ENCODE measurements around the gene ZDHHC22. TPM values are rescaled to one million over a fixed set of nuclear protein-coding genes. Genes with fewer than 3 reads are reported as not detected.

Gene ZDHHC22
- total RNA-seq, 1 donor from 2014 or later, result 77.3 TPM

DNA sequence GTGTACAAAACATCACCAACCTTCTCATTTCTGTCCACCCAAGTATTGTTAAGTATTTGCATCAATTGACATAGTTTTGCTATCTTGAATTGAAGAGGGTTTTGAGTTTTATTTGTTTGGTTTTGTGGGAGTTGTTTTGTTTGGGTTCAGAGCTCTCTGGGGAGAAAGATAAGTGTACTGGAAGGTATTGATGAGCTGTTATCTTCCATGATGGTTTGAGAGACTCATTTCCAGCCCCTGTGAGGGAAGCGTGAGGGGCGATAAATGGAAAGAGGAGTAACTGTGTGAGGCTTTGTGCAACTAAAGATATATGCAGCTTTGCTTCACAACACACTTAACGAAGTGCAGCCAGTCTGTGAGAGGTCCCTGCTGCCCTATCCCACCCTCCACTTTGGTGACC is 59.2 kb downstream of the ZDHHC22 start:
- DNase-seq, result no peak
- H3K4me1 Mint-ChIP-seq (ENCODE audit: low read depth, unreplicated experiment), result peaks cover 8% of the 10 kb centered on the region
- H3K36me3 Mint-ChIP-seq (ENCODE audit: unreplicated experiment), result peaks cover 8% of the 10 kb centered on the region
- no peak overlapping the region for H3K4me3 Mint-ChIP-seq (ENCODE audit: unreplicated experiment)
- TF ChIP-seq, protein P1, sequence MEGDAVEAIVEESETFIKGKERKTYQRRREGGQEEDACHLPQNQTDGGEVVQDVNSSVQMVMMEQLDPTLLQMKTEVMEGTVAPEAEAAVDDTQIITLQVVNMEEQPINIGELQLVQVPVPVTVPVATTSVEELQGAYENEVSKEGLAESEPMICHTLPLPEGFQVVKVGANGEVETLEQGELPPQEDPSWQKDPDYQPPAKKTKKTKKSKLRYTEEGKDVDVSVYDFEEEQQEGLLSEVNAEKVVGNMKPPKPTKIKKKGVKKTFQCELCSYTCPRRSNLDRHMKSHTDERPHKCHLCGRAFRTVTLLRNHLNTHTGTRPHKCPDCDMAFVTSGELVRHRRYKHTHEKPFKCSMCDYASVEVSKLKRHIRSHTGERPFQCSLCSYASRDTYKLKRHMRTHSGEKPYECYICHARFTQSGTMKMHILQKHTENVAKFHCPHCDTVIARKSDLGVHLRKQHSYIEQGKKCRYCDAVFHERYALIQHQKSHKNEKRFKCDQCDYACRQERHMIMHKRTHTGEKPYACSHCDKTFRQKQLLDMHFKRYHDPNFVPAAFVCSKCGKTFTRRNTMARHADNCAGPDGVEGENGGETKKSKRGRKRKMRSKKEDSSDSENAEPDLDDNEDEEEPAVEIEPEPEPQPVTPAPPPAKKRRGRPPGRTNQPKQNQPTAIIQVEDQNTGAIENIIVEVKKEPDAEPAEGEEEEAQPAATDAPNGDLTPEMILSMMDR (IDR thresholded peaks at IDR 0.05; ENCODE audit: partially characterized antibody, unreplicated experiment), result no peak
- H3K27me3 Mint-ChIP-seq (ENCODE audit: unreplicated experiment), result peaks cover 2% of the 10 kb centered on the region
- H3K27ac Mint-ChIP-seq (ENCODE audit: unreplicated experiment), result no peak overlapping the region
- H3K9me3 Mint-ChIP-seq (ENCODE audit: unreplicated experiment), result no peaks in the 10 kb centered on the region

Other genes with a start within 250 kb of the ZDHHC22 start
- 23.3 TPM for gene IRF2BPL, start 113.1 kb downstream of the ZDHHC22 start, total RNA-seq (ENCODE audit: unreplicated experiment)
- gene CIPC, start 43.5 kb downstream of the ZDHHC22 start, total RNA-seq (ENCODE audit: unreplicated experiment), result 22.3 TPM
- 39.9 TPM for gene TMEM63C, start 40.0 kb upstream of the ZDHHC22 start, total RNA-seq (ENCODE audit: unreplicated experiment)
- gene NGB, start 129.4 kb upstream of the ZDHHC22 start, total RNA-seq (ENCODE audit: unreplicated experiment), result 0.22 TPM
- gene POMT2, start 179.1 kb upstream of the ZDHHC22 start, total RNA-seq (ENCODE audit: unreplicated experiment), result 41.5 TPM
- gene GSTZ1, start 179.2 kb upstream of the ZDHHC22 start, total RNA-seq (ENCODE audit: unreplicated experiment), result 23.1 TPM
- gene TMED8, start 235.3 kb upstream of the ZDHHC22 start, total RNA-seq (ENCODE audit: unreplicated experiment), result 9.8 TPM
- 0.47 TPM for gene SAMD15, start 235.6 kb upstream of the ZDHHC22 start, total RNA-seq (ENCODE audit: unreplicated experiment)